ENCODE results near the gene ITIH2. TPM values are rescaled to one million over a fixed set of nuclear protein-coding genes. Genes with fewer than 3 reads are reported as not detected.

Gene ITIH2
- total RNA-seq, 2 donors from 2014 or later = not detected

GRCh38 chr10:7767209-7767608 lies 64.1 kb downstream of the ITIH2 start:
- no peaks in the 10 kb centered on the region for H3K4me1 ChIP-seq (ENCODE audit: control insufficient read depth, insufficient read depth, low read length)
- H3K27ac Mint-ChIP-seq = peak overlapping the region; percentile 15
- H3K4me3 Mint-ChIP-seq = no peak overlapping the region
- peaks cover 72% of the 10 kb centered on the region for H3K36me3 ChIP-seq (ENCODE audit: control insufficient read depth, insufficient read depth, low read length)
- no peak overlapping the region for H3K27ac ChIP-seq (ENCODE audit: low read depth, low read length)
- peaks cover 61% of the 10 kb centered on the region for H3K36me3 Mint-ChIP-seq (ENCODE audit: low read depth)
- no peak overlapping the region for H3K9ac ChIP-seq (ENCODE audit: extremely low read depth, low read length, poor library complexity, severe bottlenecking)
- H3K4me1 Mint-ChIP-seq = no peaks in the 10 kb centered on the region
- H3K9me3 Mint-ChIP-seq = no peaks in the 10 kb centered on the region
- no peaks in the 10 kb centered on the region for H3K9me3 ChIP-seq (ENCODE audit: control insufficient read depth, low read length)
- DNase-seq = no peak
- H3K4me3 ChIP-seq (ENCODE audit: low read length) = no peak overlapping the region
- 95 to 97% methylated on average over 8 to 10 of the region's 10 CpGs for WGBS, 2 experiments (ENCODE audit: insufficient coverage in 1 of 2, insufficient read length in 1 of 2)
- TF ChIP-seq CTCF (conservative IDR thresholded peaks at IDR 0.05) = no peak
- no peaks in the 10 kb centered on the region for H3K27me3 Mint-ChIP-seq (ENCODE audit: insufficient read depth)
- H3K27me3 ChIP-seq (ENCODE audit: control insufficient read depth, insufficient read depth, low read length, poor library complexity, severe bottlenecking) = no peaks in the 10 kb centered on the region

- H3K27ac ChIP-seq (ENCODE audit: low read depth, low read length) = no peak overlapping the region
- no peaks in the 10 kb centered on the region for H3K4me1 Mint-ChIP-seq
- H3K27me3 ChIP-seq (ENCODE audit: control insufficient read depth, insufficient read depth, low read length, poor library complexity, severe bottlenecking) = no peaks in the 10 kb centered on the region
- no peak for TF ChIP-seq CTCF (conservative IDR thresholded peaks at IDR 0.05)
- 96% methylated on average over 6 to 7 of the region's 7 CpGs for WGBS, 2 experiments (ENCODE audit: insufficient coverage in 1 of 2, insufficient read length in 1 of 2)
- H3K36me3 ChIP-seq (ENCODE audit: control insufficient read depth, insufficient read depth, low read length) = peaks cover 71% of the 10 kb centered on the region
- DNase-seq = no peak
- H3K9ac ChIP-seq (ENCODE audit: extremely low read depth, low read length, poor library complexity, severe bottlenecking) = no peak overlapping the region
- peaks cover 56% of the 10 kb centered on the region for H3K36me3 Mint-ChIP-seq (ENCODE audit: low read depth)
- H3K27ac Mint-ChIP-seq = no peak overlapping the region
- no peaks in the 10 kb centered on the region for H3K9me3 ChIP-seq (ENCODE audit: control insufficient read depth, low read length)
- H3K4me3 Mint-ChIP-seq = no peak overlapping the region
- no peak overlapping the region for H3K4me3 ChIP-seq (ENCODE audit: low read length)
- H3K9me3 Mint-ChIP-seq = no peaks in the 10 kb centered on the region
- no peaks in the 10 kb centered on the region for H3K4me1 ChIP-seq (ENCODE audit: control insufficient read depth, insufficient read depth, low read length)
- no peaks in the 10 kb centered on the region for H3K27me3 Mint-ChIP-seq (ENCODE audit: insufficient read depth)
Measured at GRCh38 chr10:7768417-7768816, 65.3 kb downstream of the ITIH2 start.

GRCh38 chr10:7773845-7774801 lies 71.0 kb downstream of the ITIH2 start:
- H3K36me3 Mint-ChIP-seq (ENCODE audit: low read depth) = peaks cover 61% of the 10 kb centered on the region
- no peaks in the 10 kb centered on the region for H3K4me1 ChIP-seq (ENCODE audit: control insufficient read depth, insufficient read depth, low read length)
- H3K9me3 ChIP-seq (ENCODE audit: control insufficient read depth, low read length) = no peaks in the 10 kb centered on the region
- no peak overlapping the region for H3K27ac Mint-ChIP-seq
- 85 to 97% methylated on average over 5 to 10 of the region's 10 CpGs for WGBS, 2 experiments (ENCODE audit: insufficient coverage in 1 of 2, insufficient read length in 1 of 2)
- H3K9ac ChIP-seq (ENCODE audit: extremely low read depth, low read length, poor library complexity, severe bottlenecking) = no peak overlapping the region
- no peak overlapping the region for H3K4me3 Mint-ChIP-seq
- DNase-seq = no peak
- H3K4me1 Mint-ChIP-seq = no peaks in the 10 kb centered on the region
- no peak for TF ChIP-seq CTCF (conservative IDR thresholded peaks at IDR 0.05)
- no peak overlapping the region for H3K4me3 ChIP-seq (ENCODE audit: low read length)
- no peak overlapping the region for H3K27ac ChIP-seq (ENCODE audit: low read depth, low read length)
- H3K27me3 Mint-ChIP-seq (ENCODE audit: insufficient read depth) = no peaks in the 10 kb centered on the region
- no peaks in the 10 kb centered on the region for H3K9me3 Mint-ChIP-seq
- H3K36me3 ChIP-seq (ENCODE audit: control insufficient read depth, insufficient read depth, low read length) = peaks cover 92% of the 10 kb centered on the region
- no peaks in the 10 kb centered on the region for H3K27me3 ChIP-seq (ENCODE audit: control insufficient read depth, insufficient read depth, low read length, poor library complexity, severe bottlenecking)
